ENCODE data around the gene PAGE2.

DNA sequence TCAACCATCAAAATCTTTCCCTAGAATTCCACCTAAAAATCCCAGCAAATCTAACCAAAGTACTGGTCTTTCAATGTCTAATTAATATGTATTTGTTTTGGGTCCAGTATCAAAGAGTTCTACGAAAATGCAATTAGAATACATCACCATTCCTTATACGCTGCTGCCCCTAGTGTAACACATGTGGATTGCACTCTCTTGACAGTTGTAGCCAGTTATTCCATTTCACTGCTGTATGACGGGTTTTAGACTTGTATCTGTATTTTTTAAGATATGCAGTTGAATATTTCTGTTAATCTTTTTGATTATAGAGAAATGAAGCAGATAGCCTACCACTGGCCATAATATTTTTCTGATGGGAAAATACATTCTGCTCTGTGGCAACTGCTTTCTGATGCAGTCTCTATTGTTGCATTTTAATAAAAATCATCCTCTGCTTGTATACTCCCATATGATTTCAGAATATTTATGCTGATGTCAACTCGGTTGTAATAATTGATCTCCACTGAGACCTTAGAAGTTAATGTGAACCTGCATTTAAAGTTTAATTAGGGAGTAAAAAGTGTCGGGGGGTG, 31.1 kb upstream of the PAGE2 start:
- no peak for TF ChIP-seq POLR2AphosphoS5 (IDR thresholded peaks at IDR 0.05; ENCODE audit: low read depth, low read length)
- no peak for TF ChIP-seq POLR2A (IDR thresholded peaks at IDR 0.05; ENCODE audit: low read depth, low read length)

All from GM12892 (cell line).